Uterus (tissue), 4 donors: ENCODE results near the gene NUP88. TPM values are rescaled to one million over a fixed set of nuclear protein-coding genes. Genes with fewer than 3 reads are reported as not detected.

Experiments
- total RNA-seq, 4 donors: library from RNA; depleted of rRNA in 3 of 4; stranded (reverse); fragments of >200 nt in 3 of 4; gene quantifications; one replicate each; pipeline versions ENCODE4 v1.1.0 to v1.2.4, GENCODE V29; 2014 to 2023
- donor health status: DM: yes; HTN: yes; CAD: no.

The NUP88 gene
- total RNA-seq, 4 donors from 2014 or later: 24.7 to 69.8 (median 52.3) TPM

Other genes starting within 250 kb of the NUP88 start
- gene ZNF594, start 227.8 kb downstream of the NUP88 start, total RNA-seq: 10 to 100 TPM in 3 of 4 donors, 1 to 10 TPM in 1; 7.9 to 43.3 (median 14.3) TPM
- under 1 TPM in 2 of 4 donors, not detected in 2; 0.62 to 0.91 TPM for gene SCIMP, start 184.8 kb downstream of the NUP88 start, total RNA-seq
- 10 to 100 TPM; 14.9 to 59.7 (median 38.8) TPM for gene RABEP1, start 137.4 kb downstream of the NUP88 start, total RNA-seq
- 10 to 100 TPM; 38.7 to 78.8 (median 46.9) TPM for gene RPAIN, start 520 bp upstream of the NUP88 start, total RNA-seq
- gene C1QBP, start 19.5 kb upstream of the NUP88 start, total RNA-seq: 10 to 100 TPM; 49.2 to 98.4 (median 80.7) TPM
- gene DHX33, start 49.3 kb upstream of the NUP88 start, total RNA-seq: 10 to 100 TPM in 2 of 4 donors, 1 to 10 TPM in 2; 7.4 to 15.7 (median 11.4) TPM
- 10 to 100 TPM; 10.2 to 61.4 (median 47.0) TPM for gene DERL2, start 66.5 kb upstream of the NUP88 start, total RNA-seq
- 10 to 100 TPM in 2 of 4 donors, 1 to 10 TPM in 2; 5.6 to 39.2 (median 13.4) TPM for gene MIS12, start 66.9 kb upstream of the NUP88 start, total RNA-seq
- 10 to 100 TPM; 13.8 to 78.3 (median 47.0) TPM for gene NLRP1, start 164.8 kb upstream of the NUP88 start, total RNA-seq